Glutamatergic neuron (in vitro differentiated cells): ENCODE results near the gene APBB3. TPM values are rescaled to one million over a fixed set of nuclear protein-coding genes. Genes with fewer than 3 reads are reported as not detected.
"Not testable (repeated sequence)": the region's sequence is repeated elsewhere in the genome, so short reads cannot be mapped to it uniquely, and the experiment has no call there.

Source experiments
- DNase-seq: peaks from one replicate; pipeline ENCODE4 v3.0.0; 2022
- H3K27ac Mint-ChIP-seq: one replicate; pipeline ENCODE4 v1.8.0; 2020; ENCODE audit warnings: mild to moderate bottlenecking, mixed read lengths, inconsistent platforms; ENCODE audit not compliant: unreplicated experiment
- H3K27me3 Mint-ChIP-seq: one replicate; pipeline ENCODE4 v1.8.0; 2020; ENCODE audit warnings: mild to moderate bottlenecking, moderate library complexity, mixed read lengths, inconsistent platforms; ENCODE audit not compliant: unreplicated experiment
- H3K36me3 Mint-ChIP-seq: one replicate; pipeline ENCODE4 v1.8.0; 2020; ENCODE audit warnings: mild to moderate bottlenecking, mixed read lengths, inconsistent platforms; ENCODE audit not compliant: unreplicated experiment
- H3K4me1 Mint-ChIP-seq: one replicate; pipeline ENCODE4 v1.8.0; 2020; ENCODE audit warnings: mild to moderate bottlenecking, low read depth, mixed read lengths, inconsistent platforms; ENCODE audit not compliant: unreplicated experiment
- H3K4me3 Mint-ChIP-seq: one replicate; pipeline ENCODE4 v1.8.0; 2020; ENCODE audit warnings: mild to moderate bottlenecking, mixed read lengths, inconsistent platforms; ENCODE audit not compliant: unreplicated experiment
- H3K9me3 Mint-ChIP-seq: one replicate; pipeline ENCODE4 v1.8.0; 2020; ENCODE audit warnings: mild to moderate bottlenecking, moderate library complexity, mixed read lengths, inconsistent platforms; ENCODE audit not compliant: unreplicated experiment
- CTCF ChIP-seq: fragments of 200-600 bp; sonication (generic); IDR thresholded peaks from one replicate; pipeline ENCODE4 v1.5.0; 2021; ENCODE audit not compliant: partially characterized antibody, unreplicated experiment
- total RNA-seq: library from RNA; stranded (reverse); fragmentation: NEBNext Ultra II Directional; extraction: Animal tissue kit (Norgen Biotek cat#: 25700); gene quantifications from one replicate; pipeline ENCODE4 v1.2.1, GENCODE V29; 2021; ENCODE audit not compliant: unreplicated experiment

Gene APBB3
- total RNA-seq, 1 donor from 2014 or later, result 103 TPM

GRCh38 chr5:140605879-140606278, 41.5 kb upstream of the APBB3 start:
- TF ChIP-seq CTCF, result no peak

GRCh38 chr5:140603734-140604133, 39.3 kb upstream of the APBB3 start:
- Mint-ChIP-seq H3K36me3 (no peaks in the 10 kb centered on the region), H3K4me1 (no peaks in the 10 kb centered on the region), H3K9me3 (no peaks in the 10 kb centered on the region), H3K4me3 (no peak overlapping the region), H3K27ac (no peak overlapping the region), H3K27me3 (peaks cover 3% of the 10 kb centered on the region)
- no peak for DNase-seq
- no peak for TF ChIP-seq CTCF

More at GRCh38 chr5:140605879-140606278, 41.5 kb upstream of the APBB3 start:
- no peaks in the 10 kb centered on the region for H3K4me1 Mint-ChIP-seq
- H3K27ac Mint-ChIP-seq, result no peak overlapping the region
- no peaks in the 10 kb centered on the region for H3K36me3 Mint-ChIP-seq
- peaks cover 3% of the 10 kb centered on the region for H3K27me3 Mint-ChIP-seq
- no peak overlapping the region for H3K4me3 Mint-ChIP-seq
- H3K9me3 Mint-ChIP-seq, result no peaks in the 10 kb centered on the region
- DNase-seq, result no peak

- H3K27ac Mint-ChIP-seq, H3K27me3 Mint-ChIP-seq: not testable (repeated sequence)
Measured at GRCh38 chr5:140603446-140603698, 39.0 kb upstream of the APBB3 start.

GRCh38 chr5:140602147-140602546, 37.7 kb upstream of the APBB3 start:
- Mint-ChIP-seq H3K36me3 (no peaks in the 10 kb centered on the region), H3K4me3 (no peak overlapping the region), H3K27me3 (peaks cover 3% of the 10 kb centered on the region), H3K27ac (no peak overlapping the region), H3K9me3 (no peaks in the 10 kb centered on the region), H3K4me1 (no peaks in the 10 kb centered on the region)
- TF ChIP-seq CTCF, result no peak
- DNase-seq, result no peak

More at GRCh38 chr5:140603446-140603698, 39.0 kb upstream of the APBB3 start:
- not testable (repeated sequence) for H3K4me1 Mint-ChIP-seq, H3K4me3 Mint-ChIP-seq, DNase-seq, H3K36me3 Mint-ChIP-seq, H3K9me3 Mint-ChIP-seq

- Mint-ChIP-seq H3K9me3 (no peaks in the 10 kb centered on the region), H3K27ac (no peak overlapping the region), H3K36me3 (no peaks in the 10 kb centered on the region), H3K4me1 (no peaks in the 10 kb centered on the region), H3K4me3 (no peak overlapping the region), H3K27me3 (peaks cover 2% of the 10 kb centered on the region)
- no peak for TF ChIP-seq CTCF
- no peak for DNase-seq
Measured at GRCh38 chr5:140600096-140600495, 35.7 kb upstream of the APBB3 start.

GRCh38 chr5:140598836-140599235, 34.4 kb upstream of the APBB3 start:
- H3K27me3 Mint-ChIP-seq, result peaks cover 2% of the 10 kb centered on the region

More at GRCh38 chr5:140598836-140599235, 34.4 kb upstream of the APBB3 start:
- Mint-ChIP-seq H3K4me1 (no peaks in the 10 kb centered on the region), H3K4me3 (no peak overlapping the region), H3K27ac (no peak overlapping the region), H3K36me3 (no peaks in the 10 kb centered on the region), H3K9me3 (no peaks in the 10 kb centered on the region)
- no peak for DNase-seq
- TF ChIP-seq CTCF, result no peak
